Neural crest cell (in vitro differentiated cells): ENCODE measurements around the gene RTP3. TPM values are rescaled to one million over a fixed set of nuclear protein-coding genes. Genes with fewer than 3 reads are reported as not detected.

Experiments
- DNase-seq: peaks from one replicate; pipeline ENCODE4 v3.0.0; 2021; ENCODE audit warnings: low read depth, mixed read lengths, low spot score
- H3K27ac Mint-ChIP-seq: one replicate; pipeline ENCODE4 v1.8.0; 2021; ENCODE audit warnings: mild to moderate bottlenecking, mixed read lengths; ENCODE audit not compliant: unreplicated experiment
- H3K27me3 Mint-ChIP-seq: 2 replicates; pipeline ENCODE4 v1.8.0; 2021; ENCODE audit warnings: low read depth, mild to moderate bottlenecking, mixed read lengths
- H3K36me3 Mint-ChIP-seq: 2 replicates; pipeline ENCODE4 v1.8.0; 2021; ENCODE audit warnings: low read depth, mild to moderate bottlenecking, mixed read lengths
- H3K4me1 Mint-ChIP-seq: 2 replicates; pipeline ENCODE4 v1.8.0; 2021; ENCODE audit warnings: mixed read lengths
- H3K4me3 Mint-ChIP-seq: one replicate; pipeline ENCODE4 v1.8.0; 2021; ENCODE audit warnings: mild to moderate bottlenecking, mixed read lengths
- H3K9me3 Mint-ChIP-seq: 2 replicates; pipeline ENCODE4 v1.8.0; 2021; ENCODE audit warnings: mixed read lengths
- CTCF ChIP-seq: fragments of 200-600 bp; sonication (generic); conservative IDR thresholded peaks from 2 replicates; pipeline ENCODE4 v1.5.0; 2021; ENCODE audit warnings: antibody characterized with exemption, mild to moderate bottlenecking
- total RNA-seq: library from RNA; stranded (reverse); gene quantifications from 2 replicates; pipeline ENCODE4 v1.2.1, GENCODE V29; 2021

Gene RTP3
- total RNA-seq, 1 donor from 2014 or later = not detected

GRCh38 chr3:46516521-46516920, 18.7 kb downstream of the RTP3 start:
- H3K4me1 Mint-ChIP-seq = no peaks in the 10 kb centered on the region
- peaks cover 6% of the 10 kb centered on the region for H3K27me3 Mint-ChIP-seq
- no peak for DNase-seq
- H3K36me3 Mint-ChIP-seq = no peaks in the 10 kb centered on the region
- no peak overlapping the region for H3K27ac Mint-ChIP-seq
- H3K9me3 Mint-ChIP-seq = no peaks in the 10 kb centered on the region
- H3K4me3 Mint-ChIP-seq = no peak overlapping the region
- TF ChIP-seq CTCF = no peak

- TF ChIP-seq CTCF = no peak
- no peak overlapping the region for H3K4me3 Mint-ChIP-seq
- peaks cover 6% of the 10 kb centered on the region for H3K27me3 Mint-ChIP-seq
- H3K9me3 Mint-ChIP-seq = no peaks in the 10 kb centered on the region
- H3K36me3 Mint-ChIP-seq = no peaks in the 10 kb centered on the region
- H3K27ac Mint-ChIP-seq = no peak overlapping the region
- no peak for DNase-seq
- H3K4me1 Mint-ChIP-seq = no peaks in the 10 kb centered on the region
These were observed 19.4 kb downstream of the RTP3 start for GRCh38 chr3:46517016-46517783.

DNA sequence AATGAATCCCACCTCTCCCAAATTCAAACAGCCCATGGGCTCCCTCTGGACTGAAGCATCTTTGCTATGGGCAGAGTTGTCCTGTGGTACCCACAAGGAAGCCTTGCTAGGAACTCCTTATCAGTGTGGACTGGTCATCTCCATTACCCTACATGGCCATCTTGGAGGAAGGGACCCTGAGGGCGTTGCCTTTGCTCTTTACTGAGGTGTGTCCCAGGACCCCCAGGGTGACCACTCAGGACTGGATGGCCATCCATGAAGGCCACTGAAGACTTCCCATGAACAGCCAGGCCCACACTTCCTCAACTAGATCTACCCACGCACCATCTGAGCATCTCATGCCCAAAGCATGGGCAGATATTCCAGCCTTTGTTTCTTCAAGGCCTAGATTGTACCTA, 20.0 kb downstream of the RTP3 start:
- Mint-ChIP-seq H3K4me1 (no peaks in the 10 kb centered on the region), H3K27me3 (peaks cover 3% of the 10 kb centered on the region), H3K9me3 (no peaks in the 10 kb centered on the region), H3K4me3 (no peak overlapping the region), H3K36me3 (no peaks in the 10 kb centered on the region), H3K27ac (no peak overlapping the region)
- no peak for DNase-seq
- TF ChIP-seq CTCF = no peak

- Mint-ChIP-seq H3K27ac (no peak overlapping the region), H3K4me3 (no peak overlapping the region), H3K9me3 (no peaks in the 10 kb centered on the region), H3K36me3 (no peaks in the 10 kb centered on the region), H3K4me1 (no peaks in the 10 kb centered on the region), H3K27me3 (peaks cover 3% of the 10 kb centered on the region)
- no peak for DNase-seq
- TF ChIP-seq CTCF = no peak
These were observed 22.2 kb downstream of the RTP3 start for GRCh38 chr3:46519952-46520351.

GRCh38 chr3:46520531-46520930, 22.8 kb downstream of the RTP3 start:
- H3K36me3 Mint-ChIP-seq = no peaks in the 10 kb centered on the region
- no peak for TF ChIP-seq CTCF
- no peak overlapping the region for H3K4me3 Mint-ChIP-seq
- DNase-seq = no peak
- no peaks in the 10 kb centered on the region for H3K4me1 Mint-ChIP-seq
- H3K27ac Mint-ChIP-seq = no peak overlapping the region
- no peaks in the 10 kb centered on the region for H3K9me3 Mint-ChIP-seq
- peaks cover 3% of the 10 kb centered on the region for H3K27me3 Mint-ChIP-seq
